Astrocyte (in vitro differentiated cells and primary cell): Measurements from ENCODE around the gene EFCAB6. TPM values are rescaled to one million over a fixed set of nuclear protein-coding genes. Genes with fewer than 3 reads are reported as not detected.

Experiments
- DNase-seq: peaks from one replicate; pipeline ENCODE4 v3.0.0-alpha.2; 2010; ENCODE audit warnings: low read depth
- FAIRE-seq: peaks from 2 replicates; lab custom pipeline; 2011; peaks lifted over from hg19 to GRCh38; lab: Jason Lieb, UNC
- H2AFZ ChIP-seq: 2 replicates; pipeline ENCODE4 v1.6.0; 2012; ENCODE audit warnings: low read depth, low read length, inconsistent platforms
- H3K27ac ChIP-seq: 2 replicates; pipeline ENCODE4 v1.5.1; 2011; ENCODE audit warnings: low read depth, low read length, inconsistent platforms
- H3K27me3 ChIP-seq: 2 replicates; pipeline ENCODE4 v1.6.0; 2011; ENCODE audit warnings: low read length, inconsistent platforms; ENCODE audit not compliant: insufficient read depth
- H3K36me3 ChIP-seq: 2 replicates; pipeline ENCODE4 v1.5.1; 2011; ENCODE audit warnings: low read length, inconsistent platforms; ENCODE audit not compliant: insufficient read depth
- H3K4me1 ChIP-seq: 2 replicates; pipeline ENCODE4 v1.5.1; 2011; ENCODE audit warnings: low read length, inconsistent platforms; ENCODE audit not compliant: insufficient read depth
- H3K4me2 ChIP-seq: 2 replicates; pipeline ENCODE4 v1.6.0; 2012; ENCODE audit warnings: low read length, inconsistent platforms
- H3K4me3 ChIP-seq: 2 replicates; pipeline ENCODE4 v1.5.1; 2011; ENCODE audit warnings: low read depth, mild to moderate bottlenecking, low read length, inconsistent platforms; ENCODE audit not compliant: insufficient read depth
- H3K79me2 ChIP-seq: 2 replicates; pipeline ENCODE4 v1.6.0; 2012; ENCODE audit warnings: mild to moderate bottlenecking, low read length, inconsistent platforms; ENCODE audit not compliant: insufficient read depth
- H3K9ac ChIP-seq: 2 replicates; pipeline ENCODE4 v1.6.0; 2012; ENCODE audit warnings: mild to moderate bottlenecking, low read length, inconsistent platforms
- H3K9me3 ChIP-seq: 2 replicates; pipeline ENCODE4 v1.5.1; 2012; ENCODE audit warnings: low read depth, mild to moderate bottlenecking, low read length, inconsistent platforms; ENCODE audit not compliant: insufficient read depth
- H4K20me1 ChIP-seq: 2 replicates; pipeline ENCODE4 v1.6.0; 2012; ENCODE audit warnings: low read length, inconsistent platforms; ENCODE audit not compliant: insufficient read depth
- H3K27ac Mint-ChIP-seq: one replicate; pipeline ENCODE4 v1.8.0; 2021; ENCODE audit warnings: mild to moderate bottlenecking, mixed read lengths; ENCODE audit not compliant: unreplicated experiment
- H3K27me3 Mint-ChIP-seq: one replicate; pipeline ENCODE4 v1.8.0; 2021; ENCODE audit warnings: low read depth, mixed read lengths; ENCODE audit not compliant: unreplicated experiment
- H3K36me3 Mint-ChIP-seq: one replicate; pipeline ENCODE4 v1.8.0; 2021; ENCODE audit warnings: low read depth, mixed read lengths; ENCODE audit not compliant: unreplicated experiment
- H3K4me1 Mint-ChIP-seq: one replicate; pipeline ENCODE4 v1.8.0; 2021; ENCODE audit warnings: low read depth, mixed read lengths; ENCODE audit not compliant: unreplicated experiment
- H3K4me3 Mint-ChIP-seq: one replicate; pipeline ENCODE4 v1.8.0; 2021; ENCODE audit warnings: mild to moderate bottlenecking, moderate library complexity, mixed read lengths; ENCODE audit not compliant: unreplicated experiment
- H3K9me3 Mint-ChIP-seq: one replicate; pipeline ENCODE4 v1.8.0; 2021; ENCODE audit warnings: mild to moderate bottlenecking, mixed read lengths; ENCODE audit not compliant: unreplicated experiment
- EZH2 ChIP-seq: IDR thresholded peaks from 2 replicates; pipeline ENCODE4 v1.6.1; 2012; ENCODE audit warnings: mild to moderate bottlenecking, low read length, inconsistent platforms; ENCODE audit not compliant: insufficient read depth
- total RNA-seq: library from RNA; stranded (reverse); gene quantifications from 2 replicates; pipeline ENCODE4 v1.2.1, GENCODE V29; 2021
- TF ChIP-seq, protein P1 (sequence below): IDR thresholded peaks from 2 replicates; pipeline ENCODE4 v1.5.1; 2011; ENCODE audit warnings: low read depth, mild to moderate bottlenecking, inconsistent platforms, low read length, moderate library complexity; ENCODE audit not compliant: insufficient read depth

EFCAB6 gene
- total RNA-seq, 1 donor from 2014 or later = 1.2 TPM

DNA sequence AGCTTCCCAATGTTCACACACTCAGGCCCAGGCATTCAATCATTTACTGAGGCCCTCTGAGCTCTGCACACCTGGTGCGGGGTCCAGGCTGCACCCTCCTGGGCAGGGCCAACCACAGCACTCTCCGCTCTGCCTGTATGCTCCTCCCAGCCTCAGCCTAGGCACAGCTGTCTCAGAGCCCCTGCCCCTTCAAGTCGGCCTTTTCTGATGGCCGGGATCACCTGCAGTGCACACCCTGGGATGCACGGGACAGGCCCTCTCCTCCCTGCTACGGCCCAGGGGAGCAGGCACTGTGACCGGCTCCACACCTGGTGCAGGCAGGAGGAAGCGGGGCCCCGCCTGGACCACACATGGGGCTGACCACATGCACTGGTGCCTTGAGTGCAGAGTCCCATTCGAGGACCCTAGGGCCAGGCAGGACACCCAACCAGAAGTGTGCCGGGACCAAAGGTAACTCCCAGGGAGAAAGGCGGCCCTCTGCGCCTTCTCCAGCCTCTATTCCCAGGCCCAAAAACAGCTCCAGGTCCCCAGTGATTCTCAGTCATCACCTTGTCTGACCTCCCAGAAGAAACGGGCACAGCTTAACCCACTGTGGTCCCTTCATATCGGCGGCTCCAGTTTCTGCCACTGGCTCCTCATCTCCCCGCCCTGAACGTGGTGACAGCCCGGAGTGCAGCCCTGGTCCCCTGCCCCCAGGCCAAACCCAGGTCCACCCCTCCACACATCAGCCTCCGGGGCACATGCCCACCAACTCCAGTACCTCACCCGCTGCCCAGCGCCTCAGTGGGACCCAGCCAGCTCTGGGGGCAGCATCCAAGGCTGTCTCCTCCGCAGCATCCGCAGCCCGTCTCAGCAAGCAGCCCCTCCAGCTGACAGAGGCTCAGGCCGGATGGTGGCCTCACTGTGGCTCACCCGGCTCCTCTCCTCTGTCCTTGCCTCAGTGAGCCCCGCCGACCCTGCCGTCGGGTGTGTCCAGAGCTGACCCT is 32.7 kb upstream of the EFCAB6 start:
- no peak overlapping the region for H3K4me2 ChIP-seq
- H3K36me3 ChIP-seq = no peaks in the 10 kb centered on the region
- no peak for DNase-seq
- H4K20me1 ChIP-seq = peaks cover 32% of the 10 kb centered on the region
- H3K9me3 ChIP-seq = no peaks in the 10 kb centered on the region
- no peak for FAIRE-seq
- no peaks in the 10 kb centered on the region for H3K79me2 ChIP-seq
- TF ChIP-seq, protein P1, sequence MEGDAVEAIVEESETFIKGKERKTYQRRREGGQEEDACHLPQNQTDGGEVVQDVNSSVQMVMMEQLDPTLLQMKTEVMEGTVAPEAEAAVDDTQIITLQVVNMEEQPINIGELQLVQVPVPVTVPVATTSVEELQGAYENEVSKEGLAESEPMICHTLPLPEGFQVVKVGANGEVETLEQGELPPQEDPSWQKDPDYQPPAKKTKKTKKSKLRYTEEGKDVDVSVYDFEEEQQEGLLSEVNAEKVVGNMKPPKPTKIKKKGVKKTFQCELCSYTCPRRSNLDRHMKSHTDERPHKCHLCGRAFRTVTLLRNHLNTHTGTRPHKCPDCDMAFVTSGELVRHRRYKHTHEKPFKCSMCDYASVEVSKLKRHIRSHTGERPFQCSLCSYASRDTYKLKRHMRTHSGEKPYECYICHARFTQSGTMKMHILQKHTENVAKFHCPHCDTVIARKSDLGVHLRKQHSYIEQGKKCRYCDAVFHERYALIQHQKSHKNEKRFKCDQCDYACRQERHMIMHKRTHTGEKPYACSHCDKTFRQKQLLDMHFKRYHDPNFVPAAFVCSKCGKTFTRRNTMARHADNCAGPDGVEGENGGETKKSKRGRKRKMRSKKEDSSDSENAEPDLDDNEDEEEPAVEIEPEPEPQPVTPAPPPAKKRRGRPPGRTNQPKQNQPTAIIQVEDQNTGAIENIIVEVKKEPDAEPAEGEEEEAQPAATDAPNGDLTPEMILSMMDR = no peak
- no peak for TF ChIP-seq EZH2
- no peak overlapping the region for H3K4me3 ChIP-seq
- H3K9ac ChIP-seq = no peak overlapping the region
- Mint-ChIP-seq H3K9me3 (no peaks in the 10 kb centered on the region), H3K4me1 (peaks cover 6% of the 10 kb centered on the region), H3K27me3 (peaks cover 5% of the 10 kb centered on the region), H3K36me3 (peaks cover 2% of the 10 kb centered on the region), H3K4me3 (no peak overlapping the region), H3K27ac (no peak overlapping the region)
- no peak overlapping the region for H3K27ac ChIP-seq
- no peak overlapping the region for H2AFZ ChIP-seq
- no peaks in the 10 kb centered on the region for H3K27me3 ChIP-seq
- no peaks in the 10 kb centered on the region for H3K4me1 ChIP-seq

DNA sequence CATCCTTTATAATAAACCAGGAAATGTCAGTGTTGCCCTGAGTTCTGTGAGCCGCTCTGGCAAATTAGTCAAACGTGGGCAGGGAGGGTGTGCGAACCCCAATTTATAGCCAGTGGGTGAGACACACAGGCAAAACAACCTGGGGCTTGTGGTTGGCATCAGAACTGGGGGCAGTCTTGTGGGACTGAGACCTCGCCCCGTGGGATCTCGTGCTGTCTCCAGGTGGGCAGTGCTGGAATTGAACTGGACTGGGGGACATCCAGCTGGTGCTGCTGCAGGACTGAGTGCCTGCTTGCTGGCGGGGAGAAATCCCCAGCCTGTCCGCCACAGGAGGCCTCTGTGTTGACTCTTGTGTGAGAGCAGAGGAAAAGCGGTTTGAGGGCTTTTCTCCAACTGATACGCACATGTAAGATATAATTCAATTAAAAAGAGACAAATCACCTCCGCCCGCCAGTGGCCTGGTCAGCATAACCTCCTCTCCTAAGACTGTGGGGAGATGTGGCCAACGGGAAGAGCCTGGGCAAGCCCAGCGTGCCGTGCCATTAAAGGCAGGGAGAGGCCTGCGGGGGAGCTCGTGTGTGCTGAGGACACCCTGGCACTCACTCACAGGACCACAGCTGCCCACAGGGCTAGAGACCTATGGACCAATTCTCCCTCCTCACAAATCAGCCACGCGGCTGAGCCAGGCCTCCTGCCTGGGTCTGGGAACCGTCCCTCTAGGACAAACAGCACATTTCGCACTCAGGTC is 31.9 kb upstream of the EFCAB6 start:
- Histone ChIP-seq H3K79me2 (no peaks in the 10 kb centered on the region), H2AFZ (no peak overlapping the region), H3K9me3 (no peaks in the 10 kb centered on the region), H4K20me1 (peaks cover 30% of the 10 kb centered on the region), H3K4me2 (no peak overlapping the region), H3K4me1 (no peaks in the 10 kb centered on the region), H3K27me3 (no peaks in the 10 kb centered on the region), H3K36me3 (no peaks in the 10 kb centered on the region), H3K9ac (no peak overlapping the region), H3K4me3 (no peak overlapping the region), H3K27ac (no peak overlapping the region)
- no peak for DNase-seq
- Mint-ChIP-seq H3K27ac (no peak overlapping the region), H3K9me3 (no peaks in the 10 kb centered on the region), H3K27me3 (peaks cover 5% of the 10 kb centered on the region), H3K36me3 (peaks cover 2% of the 10 kb centered on the region), H3K4me1 (peaks cover 6% of the 10 kb centered on the region), H3K4me3 (no peak overlapping the region)
- no peak for FAIRE-seq
- no peak for TF ChIP-seq EZH2
- TF ChIP-seq, protein P1 = no peak
